NCI-H748 treated with DMSO at 0.1 percent for 48 hours (cell line): ENCODE measurements around the gene INTS7.
"Not testable (repeated sequence)": the region's sequence is repeated elsewhere in the genome, so short reads cannot be mapped to it uniquely, and the experiment has no call there.

Experiments
- DNase-seq: peaks from one replicate; lab custom pipeline; 2025; lab: John Stamatoyannopoulos, UW

Gene INTS7

DNA sequence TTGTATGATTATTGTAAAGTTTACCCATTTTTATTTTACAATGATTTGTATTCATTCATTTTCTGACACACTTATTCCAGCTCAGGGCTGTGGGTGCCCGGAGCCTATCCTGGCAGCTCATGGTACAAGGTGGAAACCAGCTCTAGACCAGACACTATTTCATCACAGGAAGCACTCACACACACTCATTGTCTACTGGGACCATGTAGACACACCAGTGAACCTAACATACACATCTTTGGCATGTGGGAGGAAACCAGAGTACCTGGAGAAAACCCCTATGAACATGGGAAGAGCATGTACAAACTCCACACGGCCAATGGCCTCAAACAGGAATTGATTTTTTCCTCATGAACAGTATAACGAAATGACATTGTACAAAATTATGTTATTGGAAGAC, 2.5 kb upstream of the INTS7 start:
- DNase-seq: no peak

DNA sequence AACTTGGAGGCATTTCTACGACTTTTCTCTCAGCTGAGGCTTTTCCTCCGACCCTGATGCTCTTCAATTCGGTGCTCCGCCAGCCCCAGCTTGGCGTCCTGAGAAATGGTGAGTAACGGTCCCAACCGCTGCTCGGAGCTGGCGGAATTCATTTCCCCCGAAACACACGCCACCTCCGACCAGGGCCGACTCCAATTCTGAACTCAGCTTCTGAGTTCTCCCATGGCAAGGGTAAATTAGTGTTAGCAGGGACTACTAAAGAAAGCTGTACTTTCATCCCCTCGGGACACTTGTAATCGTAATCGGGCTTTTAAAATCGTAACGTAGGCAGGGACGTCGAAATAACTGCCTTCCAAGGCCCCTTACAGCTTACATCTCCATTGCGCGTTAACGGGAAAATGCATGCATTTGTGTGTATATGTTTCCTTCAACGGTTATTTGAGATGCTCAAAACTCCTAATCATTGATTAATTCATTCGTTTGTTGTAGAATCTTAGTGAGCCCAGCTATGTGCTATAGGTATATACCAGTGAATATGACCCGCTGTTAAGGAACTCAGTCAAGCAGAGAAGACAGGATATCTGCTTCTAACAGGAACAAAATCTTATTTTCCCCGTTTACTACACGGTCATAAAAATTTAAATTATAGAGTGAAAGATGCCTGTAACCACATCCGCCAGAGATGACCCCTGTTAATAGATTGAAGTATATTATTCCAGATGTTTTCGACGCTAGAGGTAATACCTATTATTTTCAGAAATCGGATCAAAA, 663 bp upstream of the INTS7 start:
- no peak for DNase-seq

- DNase-seq: no peak
Measured at GRCh38 chr1:212034516-212035122, 738 bp downstream of the INTS7 start.

GRCh38 chr1:212030936-212031528, 4.3 kb downstream of the INTS7 start:
- DNase-seq: no peak

DNA sequence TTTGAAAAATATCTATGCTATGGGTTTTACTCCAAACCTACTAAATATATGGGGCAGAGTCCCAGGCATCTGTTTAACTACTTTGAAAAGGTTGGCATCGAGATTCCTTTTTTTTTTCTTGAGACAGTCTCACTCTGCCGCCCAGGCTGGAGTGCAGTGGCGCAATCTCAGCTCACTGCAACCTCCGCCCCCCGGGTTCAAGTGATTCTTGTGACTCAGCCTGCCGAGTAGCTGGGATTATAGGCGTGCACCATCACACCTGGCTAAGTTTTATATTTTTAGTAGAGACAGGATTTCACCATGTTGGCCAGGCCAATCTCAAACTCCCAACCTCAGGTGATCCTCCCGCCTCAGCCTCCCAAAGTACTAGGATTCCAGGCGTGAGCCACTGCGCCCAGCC, 7.6 kb downstream of the INTS7 start:
- not testable (repeated sequence) for DNase-seq

DNA sequence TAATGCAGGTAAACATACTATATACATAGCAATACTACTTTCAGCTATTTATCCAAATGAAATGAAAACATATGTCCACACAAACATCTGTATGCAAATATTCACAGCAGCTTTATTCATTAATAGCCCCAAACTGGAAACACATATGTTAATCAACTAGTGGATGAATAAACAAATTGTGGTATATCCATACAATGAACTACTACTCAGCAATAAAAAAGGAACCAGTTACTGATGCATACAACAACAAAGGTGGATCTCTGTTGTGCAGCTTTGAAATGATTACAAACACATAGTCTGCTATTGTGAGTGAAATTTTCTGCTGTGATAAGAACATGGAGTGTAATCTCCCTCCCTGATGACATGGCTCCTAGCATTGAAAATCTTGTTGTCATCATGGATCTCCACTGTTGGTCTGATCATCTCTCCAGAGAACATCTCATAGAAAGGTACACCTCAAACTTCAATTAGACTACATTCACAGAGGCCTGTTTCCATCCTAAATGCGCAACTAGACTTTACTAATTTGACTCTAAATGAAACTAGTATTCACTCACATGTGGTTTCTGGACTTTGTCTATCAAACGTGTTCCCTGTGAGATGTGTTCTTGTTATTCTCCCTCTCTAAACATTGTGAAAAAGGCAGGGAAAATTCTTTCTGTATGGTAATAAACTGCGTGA, 10.7 kb downstream of the INTS7 start:
- no peak for DNase-seq

GRCh38 chr1:212022908-212023307, 12.4 kb downstream of the INTS7 start:
- DNase-seq: not testable (repeated sequence)

DNA sequence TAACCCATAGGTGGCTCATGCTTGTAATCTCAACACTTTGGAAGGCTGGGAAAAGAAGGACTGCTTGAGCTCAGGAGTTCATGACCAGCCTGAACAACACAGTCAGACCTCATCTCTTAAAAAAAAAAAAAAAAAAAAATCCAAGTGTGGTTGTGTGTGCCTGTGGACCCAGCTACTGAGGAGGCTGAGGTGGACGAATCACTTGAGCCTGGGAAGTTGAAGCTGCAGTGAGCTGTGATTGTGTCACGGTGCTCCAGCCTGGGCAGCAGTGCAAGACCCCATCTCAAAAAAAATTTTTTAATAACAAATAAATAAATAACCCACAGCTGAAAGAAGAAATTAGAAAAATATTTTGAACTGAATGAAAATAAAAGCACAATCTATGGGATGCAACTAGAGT, 13.8 kb downstream of the INTS7 start:
- DNase-seq: no peak

- no peak for DNase-seq
Measured at GRCh38 chr1:212020975-212021374, 14.4 kb downstream of the INTS7 start.

DNA sequence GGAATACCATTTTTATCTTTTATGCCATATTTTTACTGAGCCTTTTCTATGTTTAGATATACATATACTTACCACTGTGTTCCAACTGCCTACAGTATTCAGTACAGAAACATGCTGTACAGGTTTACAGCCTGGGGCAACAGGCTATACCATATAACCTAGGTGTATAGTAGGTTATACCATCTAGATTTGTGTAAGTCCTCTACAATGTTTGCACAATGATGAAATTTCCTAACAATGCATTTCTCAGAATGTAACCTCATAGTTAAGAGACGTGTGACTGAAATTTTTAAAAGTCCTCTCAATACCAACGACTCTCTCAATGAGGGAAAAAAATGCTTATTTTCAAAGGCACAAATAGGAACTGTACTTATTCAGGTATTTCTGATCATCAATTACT, 21.7 kb downstream of the INTS7 start:
- DNase-seq: no peak

- DNase-seq: peak; percentile 31
Measured at GRCh38 chr1:212012034-212012740, 23.2 kb downstream of the INTS7 start.

- DNase-seq: no peak
Measured at GRCh38 chr1:212010004-212010403, 25.4 kb downstream of the INTS7 start.

DNA sequence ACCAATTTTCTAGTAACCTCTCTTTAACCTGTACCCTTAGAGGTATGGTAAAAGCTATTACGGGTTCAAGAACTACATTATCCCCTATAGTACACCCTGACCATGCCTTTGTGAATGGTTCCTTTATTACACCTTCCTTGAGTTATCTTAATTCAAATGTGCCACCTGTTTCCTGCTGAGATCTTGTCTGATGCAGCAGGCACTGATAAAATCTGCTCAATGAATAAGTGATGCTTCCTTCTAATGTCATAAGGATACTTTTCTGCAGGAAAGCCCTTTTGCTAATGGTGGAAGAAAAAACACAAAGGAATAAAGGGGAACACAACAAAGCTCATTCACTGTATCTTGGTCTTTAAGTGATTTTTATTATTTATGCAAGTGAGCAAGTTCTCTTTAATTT, 25.8 kb downstream of the INTS7 start:
- DNase-seq: no peak

DNA sequence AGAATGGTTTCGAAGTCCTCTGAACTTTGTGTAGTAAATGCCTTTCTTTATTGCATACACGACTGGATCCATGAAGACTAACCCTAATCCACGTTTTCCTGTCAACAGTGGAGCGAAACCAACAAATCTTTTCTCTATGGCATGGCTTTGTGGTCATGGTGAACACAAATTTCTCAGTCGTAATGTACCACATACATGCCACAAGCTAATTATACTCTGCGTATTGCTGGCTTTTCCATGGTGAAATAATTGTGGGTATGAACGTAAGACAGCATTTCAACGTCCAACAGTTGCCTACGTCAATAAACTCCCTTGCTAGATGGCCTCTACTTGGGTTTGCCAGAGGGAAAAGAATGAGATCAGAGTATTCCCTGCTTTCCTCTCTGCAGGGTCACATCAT, 27.5 kb downstream of the INTS7 start:
- DNase-seq: no peak

DNA sequence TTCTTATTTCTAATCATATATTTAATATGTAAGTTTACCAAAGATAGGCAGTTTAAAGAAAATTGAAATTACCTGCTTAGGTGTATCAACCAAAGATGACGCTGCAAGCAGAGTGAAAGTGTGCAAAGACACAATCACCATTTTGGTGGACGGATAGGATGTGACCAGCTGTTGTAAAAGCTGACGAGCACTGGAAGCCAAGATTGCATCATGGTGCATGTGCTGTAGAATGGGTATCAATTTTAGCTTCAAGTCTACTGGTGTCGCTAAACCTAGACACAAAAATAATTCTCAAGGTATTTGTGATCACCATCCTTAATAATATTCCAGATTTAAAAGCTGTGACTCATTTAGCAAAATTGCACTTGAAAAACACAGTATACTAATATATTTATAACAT, 28.2 kb downstream of the INTS7 start:
- DNase-seq: no peak

DNA sequence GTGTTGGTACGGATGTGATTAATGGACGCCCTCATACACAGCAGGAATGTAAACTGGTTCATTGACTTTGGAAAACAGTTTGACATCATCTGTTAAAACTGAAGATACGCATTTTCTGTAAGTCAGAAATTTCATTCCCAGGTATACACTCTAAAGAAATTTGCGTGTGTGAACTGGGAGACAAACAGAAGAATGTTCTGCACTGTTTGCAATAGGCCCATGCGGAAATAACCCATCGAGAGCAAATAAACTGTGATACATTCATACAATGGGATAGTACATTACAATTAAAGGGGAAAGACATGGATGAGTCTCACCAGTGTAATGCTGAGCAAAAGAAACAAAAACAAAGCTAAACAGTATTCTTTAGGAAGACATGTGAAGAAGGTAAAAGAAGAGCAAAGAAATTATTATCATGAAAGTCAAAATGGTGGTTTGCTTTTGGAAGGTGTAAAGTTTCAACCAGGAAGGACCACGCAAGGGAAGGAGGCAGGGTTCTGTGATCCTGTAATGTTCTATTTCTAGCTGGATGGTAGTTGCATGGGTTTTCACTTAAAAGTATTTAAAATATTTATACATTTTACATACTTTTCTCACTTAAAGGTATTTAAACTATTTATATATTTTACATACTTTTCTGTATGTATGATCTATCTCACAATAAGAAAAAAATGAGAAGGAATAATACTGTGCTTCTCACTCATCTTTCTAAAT, 30.3 kb downstream of the INTS7 start:
- DNase-seq: no peak

DNA sequence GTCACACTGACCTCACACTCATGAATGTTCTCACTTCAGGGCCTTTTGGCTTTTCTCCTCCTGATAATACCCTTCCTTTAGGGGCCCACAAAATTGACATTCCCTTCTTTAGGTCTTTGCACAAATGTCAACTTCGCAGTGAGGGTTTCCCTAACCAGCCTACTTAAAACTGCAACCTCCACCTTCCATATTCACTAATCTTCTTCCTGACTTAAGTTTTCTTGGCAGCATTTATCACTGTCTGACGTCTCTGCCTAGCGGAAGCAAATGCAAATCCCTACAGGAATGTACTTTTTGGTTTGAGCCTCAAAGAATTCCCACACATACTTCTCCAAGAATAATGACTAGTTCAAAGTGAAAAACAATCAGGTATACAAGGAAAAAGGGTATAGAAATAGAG, 32.8 kb downstream of the INTS7 start:
- DNase-seq: no peak

- not testable (repeated sequence) for DNase-seq
Measured at GRCh38 chr1:211997426-211997825, 37.9 kb downstream of the INTS7 start.

- DNase-seq: no peak
Measured at GRCh38 chr1:211991695-211992094, 43.7 kb downstream of the INTS7 start.

- DNase-seq: no peak
Measured at GRCh38 chr1:211986628-211987254, 48.6 kb downstream of the INTS7 start.
